Measurements from ENCODE around the gene KRTAP3-1. TPM values are rescaled to one million over a fixed set of nuclear protein-coding genes. Genes with fewer than 3 reads are reported as not detected.
A peak's percentile ranks its signal among the peaks of the same experiment; 100 is the strongest.

Gene KRTAP3-1
- polyA plus RNA-seq, 3 donors: not detected

DNA sequence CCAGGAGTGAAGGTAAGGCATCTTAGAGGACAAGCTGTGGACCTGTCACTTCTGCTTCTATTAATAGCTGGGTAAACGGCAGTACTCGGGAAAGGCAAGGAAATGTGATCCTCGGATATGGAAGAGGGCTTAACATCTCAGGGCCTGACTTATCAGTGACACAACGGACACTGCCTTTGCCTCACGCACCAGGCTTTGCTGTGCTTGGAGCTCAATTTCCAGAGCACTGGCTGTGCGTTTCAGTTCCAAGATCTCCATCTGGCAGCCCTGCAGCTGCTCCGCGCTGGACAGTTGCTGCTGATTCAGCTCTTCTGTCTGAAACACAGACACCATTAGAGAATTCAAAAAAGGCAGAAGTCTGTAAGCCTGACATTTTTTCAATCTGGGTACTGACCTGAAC is 28.3 kb downstream of the KRTAP3-1 start:
- DNase-seq (ENCODE audit: low read depth in 3 of 3, low spot score in 2 of 3): peak in 1 of 3 donors; percentile 10

DNA sequence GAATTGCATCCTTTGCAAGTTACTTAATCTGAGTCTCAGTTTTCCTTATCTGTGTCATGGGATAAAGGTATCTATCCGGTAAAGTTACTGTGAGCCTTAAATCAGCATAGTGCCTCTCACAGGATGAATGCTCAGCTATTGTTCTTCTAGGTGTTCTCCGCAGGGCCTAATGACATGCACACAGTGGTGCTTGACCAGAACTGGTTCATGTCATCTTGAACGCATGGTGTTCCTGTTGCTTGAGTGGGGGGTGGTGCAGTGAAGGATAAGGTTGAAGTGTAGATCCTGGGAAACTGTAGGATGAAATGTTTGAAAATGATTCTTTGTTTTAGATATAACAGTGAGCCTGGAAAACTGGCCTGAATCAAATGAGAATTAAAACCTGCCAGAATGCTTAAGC is 28.8 kb downstream of the KRTAP3-1 start:
- DNase-seq (ENCODE audit: low read depth in 3 of 3, low spot score in 2 of 3): no peak

DNA sequence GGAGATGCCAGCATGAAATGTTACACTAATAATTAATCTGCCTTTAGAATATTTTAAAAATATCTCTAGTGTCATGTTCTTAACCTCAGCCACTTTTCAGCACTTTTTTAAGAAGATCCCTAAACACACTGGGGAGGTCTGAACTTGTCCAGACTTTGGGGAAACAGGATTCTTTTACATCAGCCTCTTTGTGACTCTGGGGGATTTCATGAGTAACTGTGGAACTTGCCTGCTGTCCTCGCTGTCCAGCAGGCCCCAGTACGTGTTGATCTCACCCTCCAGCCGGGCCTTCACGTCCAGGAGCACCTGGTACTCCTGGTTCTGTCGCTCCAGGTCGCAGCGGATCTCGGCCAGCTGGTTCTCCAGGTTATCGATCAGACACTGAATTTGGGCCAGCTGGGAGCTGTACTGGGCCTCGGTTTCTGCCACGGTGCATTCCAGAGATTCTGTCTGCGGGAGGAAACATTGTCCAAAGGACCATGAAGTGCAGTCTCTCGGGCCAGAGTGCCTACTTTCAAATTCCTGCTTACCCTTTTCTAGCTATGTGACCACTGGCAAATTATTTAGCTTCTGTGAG is 30.3 kb downstream of the KRTAP3-1 start:
- no peak for DNase-seq (ENCODE audit: low read depth in 3 of 3, low spot score in 2 of 3)

DNA sequence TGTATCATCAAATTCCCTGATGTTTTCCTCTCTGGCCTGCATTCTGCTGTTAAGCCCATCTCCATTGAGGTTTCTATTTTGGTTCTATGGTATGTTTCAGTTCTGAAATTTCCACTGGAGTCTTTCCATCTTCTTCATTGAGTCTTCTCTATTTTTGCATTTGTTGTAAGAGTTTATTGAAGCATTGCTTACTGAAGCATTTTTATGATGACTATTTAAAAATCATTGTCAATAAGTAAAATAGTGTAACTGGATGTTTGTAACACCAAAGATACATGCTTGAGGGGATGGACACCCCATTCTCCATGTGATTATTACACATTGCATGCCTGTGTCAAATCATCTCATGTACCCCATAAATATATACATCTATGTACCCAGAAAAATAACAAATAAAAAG is 33.4 kb downstream of the KRTAP3-1 start:
- DNase-seq (ENCODE audit: low read depth in 3 of 3, low spot score in 2 of 3): no peak

DNA sequence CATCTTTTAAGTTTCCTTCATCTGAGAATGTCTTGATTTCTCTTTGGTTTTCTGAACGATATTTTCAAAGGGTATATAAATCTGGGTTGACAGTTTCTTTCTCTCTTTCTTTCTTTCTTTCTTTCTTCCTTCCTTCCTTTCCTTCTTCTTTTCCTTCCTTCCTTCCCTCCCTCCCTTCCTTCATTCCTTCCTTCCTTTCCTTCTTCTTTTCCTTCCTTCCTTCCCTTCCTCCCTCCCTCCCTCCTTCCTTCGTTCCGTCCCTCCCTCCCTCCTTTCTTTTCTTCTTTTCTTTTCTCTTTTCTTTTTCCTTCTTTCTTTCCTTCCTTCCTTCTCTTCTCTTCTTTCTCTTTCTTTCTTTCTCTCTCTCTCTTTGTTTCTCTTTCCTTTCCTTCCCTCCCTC is 34.6 kb downstream of the KRTAP3-1 start:
- no peak for DNase-seq (ENCODE audit: low read depth in 3 of 3, low spot score in 2 of 3)

DNA sequence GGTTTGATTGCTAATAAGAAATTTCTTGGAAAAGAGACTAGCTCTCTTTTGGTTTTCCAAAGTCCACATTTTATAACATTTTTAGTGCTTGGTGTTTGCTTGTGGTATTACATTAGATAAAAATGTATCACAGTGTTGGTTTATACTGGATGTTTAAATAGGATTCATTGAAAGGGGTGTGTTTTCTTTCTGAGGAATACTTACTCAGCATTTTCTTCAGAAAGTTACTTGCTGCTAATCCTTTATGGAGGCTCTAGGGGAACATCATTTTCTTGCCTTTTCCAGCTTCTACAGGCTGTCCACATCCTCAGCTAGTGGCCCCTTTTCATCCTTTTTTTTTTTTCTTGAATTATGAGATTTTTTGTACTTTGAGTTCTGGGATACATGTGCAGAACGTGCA is 41.3 kb downstream of the KRTAP3-1 start:
- DNase-seq (ENCODE audit: low read depth in 3 of 3, low spot score in 2 of 3): no peak

DNA sequence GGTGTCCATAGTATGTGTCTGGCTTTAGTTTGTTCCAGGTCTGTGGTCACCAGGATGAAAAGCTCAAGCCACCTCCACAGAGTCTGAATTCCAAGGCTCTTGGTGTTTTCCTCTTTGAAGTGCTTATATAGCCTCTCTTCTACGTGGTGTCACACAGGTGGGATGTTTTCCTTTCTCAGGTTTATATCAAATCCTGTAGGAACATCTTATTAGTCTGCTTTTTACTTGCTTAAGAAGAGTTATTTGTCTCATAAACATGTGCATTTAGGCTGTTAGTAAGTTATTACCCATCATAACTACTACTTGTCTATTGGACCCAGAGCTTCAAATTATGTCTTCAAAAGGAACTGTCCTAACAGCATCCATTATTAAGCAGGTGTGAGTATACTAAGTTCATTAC is 42.1 kb downstream of the KRTAP3-1 start, which contains the start of gene KRT39:
TSS of gene KRT39 (minus strand) at position 101 of the 400 bp plus-strand sequence. CDS start at position 9, 92 bp downstream.
- DNase-seq (ENCODE audit: low read depth in 3 of 3, low spot score in 2 of 3): no peak

DNA sequence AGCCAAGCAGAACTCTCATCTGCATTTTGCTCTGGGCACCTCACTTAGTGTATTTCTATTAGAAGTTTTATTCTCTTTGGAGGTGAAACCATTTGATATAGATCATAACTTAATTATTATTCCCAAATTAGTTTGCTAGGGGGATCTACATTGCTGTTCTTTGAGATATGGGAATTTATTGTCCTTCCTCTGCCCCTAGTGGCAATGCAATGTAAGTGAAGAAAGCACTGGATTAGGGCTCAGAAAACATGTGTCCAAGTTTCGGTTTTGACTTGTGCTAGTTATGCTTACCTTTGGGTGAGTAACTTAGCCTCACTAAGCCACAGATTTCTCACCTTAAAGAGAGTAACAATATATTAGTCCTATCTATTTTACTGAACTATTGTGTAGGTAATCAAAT is 45.1 kb downstream of the KRTAP3-1 start:
- no peak for DNase-seq (ENCODE audit: low read depth in 3 of 3, low spot score in 2 of 3)

DNA sequence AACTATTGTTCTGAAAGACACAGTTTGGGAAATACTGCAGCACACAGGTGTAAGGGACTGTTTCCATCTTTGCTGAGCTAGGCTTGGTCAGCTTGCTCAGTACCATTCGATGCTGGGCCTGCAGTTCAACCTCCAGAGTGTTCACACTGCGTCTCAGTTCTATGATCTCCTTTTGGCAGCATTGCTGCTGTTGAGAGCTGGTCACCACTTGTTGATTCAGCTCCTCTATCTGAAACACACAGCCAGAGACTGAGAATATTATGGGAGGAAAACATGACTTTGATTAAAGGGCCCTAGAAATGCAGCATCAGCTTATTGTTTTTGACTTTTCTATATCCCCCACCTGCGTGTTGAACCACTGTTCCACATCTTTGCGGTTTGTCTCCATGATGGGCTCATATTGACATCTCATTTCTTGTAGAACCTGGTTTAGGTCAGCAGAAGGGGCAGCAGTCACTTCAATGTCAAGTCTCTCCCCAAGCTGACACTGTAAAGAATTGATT is 46.8 kb downstream of the KRTAP3-1 start:
- DNase-seq (ENCODE audit: low read depth in 3 of 3, low spot score in 2 of 3): no peak

DNA sequence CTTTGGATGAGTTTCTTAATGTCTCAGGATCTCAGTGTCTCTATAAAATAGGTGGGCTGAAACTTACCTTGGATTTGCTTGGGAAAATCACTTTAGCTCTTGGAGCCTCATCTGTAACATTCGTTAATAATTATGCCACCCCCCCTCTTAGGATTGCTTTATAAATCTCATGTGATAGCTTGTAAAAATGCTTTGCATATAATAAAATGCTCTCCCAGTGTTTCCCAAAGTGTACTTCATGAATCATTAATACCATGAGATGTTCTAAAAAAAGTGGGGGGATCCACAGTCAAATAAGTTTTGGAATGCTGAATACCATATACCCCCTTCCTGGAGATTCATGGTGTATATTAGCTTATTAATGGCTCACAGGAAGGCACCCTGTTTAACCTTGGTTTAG is 47.3 kb downstream of the KRTAP3-1 start:
- no peak for DNase-seq (ENCODE audit: low read depth in 3 of 3, low spot score in 2 of 3)

DNA sequence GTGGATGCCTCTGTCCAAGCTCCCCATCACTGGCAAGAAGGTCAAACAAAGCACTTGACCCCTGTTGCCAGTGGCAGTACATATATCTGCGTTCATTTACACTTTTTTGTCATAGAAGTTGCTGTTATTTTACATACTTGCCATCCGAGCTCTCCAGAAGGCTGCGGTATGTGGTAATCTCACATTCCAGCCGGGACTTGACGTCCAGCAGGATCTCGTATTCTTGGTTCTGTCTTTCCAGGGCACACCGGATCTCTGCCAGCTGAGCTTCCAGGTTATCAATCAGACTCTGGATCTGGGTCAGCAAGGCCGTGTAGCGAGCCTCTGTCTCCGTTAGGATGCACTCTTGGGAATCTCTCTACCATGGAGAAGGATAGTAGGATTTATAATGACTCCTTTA is 48.8 kb downstream of the KRTAP3-1 start:
- no peak for DNase-seq (ENCODE audit: low read depth in 3 of 3, low spot score in 2 of 3)

Other genes with a start within 250 kb of the KRTAP3-1 start
- gene KRT26, start 236.9 kb downstream of the KRTAP3-1 start, polyA plus RNA-seq (ENCODE audit: insufficient read length in 3 of 3): not detected
- not detected for gene KRT27, start 226.6 kb downstream of the KRTAP3-1 start, polyA plus RNA-seq (ENCODE audit: insufficient read length in 3 of 3)
- gene KRT28, start 209.2 kb downstream of the KRTAP3-1 start, polyA plus RNA-seq (ENCODE audit: insufficient read length in 3 of 3): not detected
- 10 to 100 TPM; 33.0 to 44.7 (median 41.0) TPM for gene KRT10, start 186.5 kb downstream of the KRTAP3-1 start, polyA plus RNA-seq (ENCODE audit: insufficient read length in 3 of 3)
- gene KRT12, start 141.9 kb downstream of the KRTAP3-1 start, polyA plus RNA-seq (ENCODE audit: insufficient read length in 3 of 3): not detected
- under 1 TPM in 2 of 3 donors, not detected in 1; 0.17 to 0.37 TPM for gene KRT20, start 123.9 kb downstream of the KRTAP3-1 start, polyA plus RNA-seq (ENCODE audit: insufficient read length in 3 of 3)
- 1 to 10 TPM in 2 of 3 donors, under 1 TPM in 1; 0.45 to 2.2 (median 2.0) TPM for gene KRT23, start 71.5 kb downstream of the KRTAP3-1 start, polyA plus RNA-seq (ENCODE audit: insufficient read length in 3 of 3)
- not detected for gene KRT39, start 42.2 kb downstream of the KRTAP3-1 start, polyA plus RNA-seq (ENCODE audit: insufficient read length in 3 of 3)
- gene KRT40, start 24.8 kb downstream of the KRTAP3-1 start, polyA plus RNA-seq (ENCODE audit: insufficient read length in 3 of 3): not detected
- gene KRTAP3-3, start 15.0 kb downstream of the KRTAP3-1 start, polyA plus RNA-seq (ENCODE audit: insufficient read length in 3 of 3): not detected
- gene KRTAP3-2, start 9.2 kb downstream of the KRTAP3-1 start, polyA plus RNA-seq (ENCODE audit: insufficient read length in 3 of 3): not detected
- not detected for gene KRTAP1-5, start 18.1 kb upstream of the KRTAP3-1 start, polyA plus RNA-seq (ENCODE audit: insufficient read length in 3 of 3)
- not detected for gene KRTAP1-4, start 21.1 kb upstream of the KRTAP3-1 start, polyA plus RNA-seq (ENCODE audit: insufficient read length in 3 of 3)
- gene KRTAP1-3, start 25.7 kb upstream of the KRTAP3-1 start, polyA plus RNA-seq (ENCODE audit: insufficient read length in 3 of 3): not detected
- gene KRTAP1-1, start 32.3 kb upstream of the KRTAP3-1 start, polyA plus RNA-seq (ENCODE audit: insufficient read length in 3 of 3): not detected
- gene KRTAP2-1, start 38.2 kb upstream of the KRTAP3-1 start, polyA plus RNA-seq (ENCODE audit: insufficient read length in 3 of 3): not detected
- gene KRTAP2-2, start 46.1 kb upstream of the KRTAP3-1 start, polyA plus RNA-seq (ENCODE audit: insufficient read length in 3 of 3): not detected
- not detected for gene KRTAP2-3, start 51.0 kb upstream of the KRTAP3-1 start, polyA plus RNA-seq (ENCODE audit: insufficient read length in 3 of 3)
- not detected for gene KRTAP2-4, start 56.8 kb upstream of the KRTAP3-1 start, polyA plus RNA-seq (ENCODE audit: insufficient read length in 3 of 3)
- not detected for gene KRTAP4-7, start 75.0 kb upstream of the KRTAP3-1 start, polyA plus RNA-seq (ENCODE audit: insufficient read length in 3 of 3)
- not detected for gene KRTAP4-8, start 89.0 kb upstream of the KRTAP3-1 start, polyA plus RNA-seq (ENCODE audit: insufficient read length in 3 of 3)
- gene KRTAP4-16, start 93.1 kb upstream of the KRTAP3-1 start, polyA plus RNA-seq (ENCODE audit: insufficient read length in 3 of 3): not detected
- gene KRTAP4-9, start 96.3 kb upstream of the KRTAP3-1 start, polyA plus RNA-seq (ENCODE audit: insufficient read length in 3 of 3): not detected
- not detected for gene KRTAP4-11, start 109.2 kb upstream of the KRTAP3-1 start, polyA plus RNA-seq (ENCODE audit: insufficient read length in 3 of 3)
- not detected for gene KRTAP4-12, start 115.1 kb upstream of the KRTAP3-1 start, polyA plus RNA-seq (ENCODE audit: insufficient read length in 3 of 3)
- not detected for gene KRTAP4-6, start 131.4 kb upstream of the KRTAP3-1 start, polyA plus RNA-seq (ENCODE audit: insufficient read length in 3 of 3)
- not detected for gene KRTAP4-5, start 140.7 kb upstream of the KRTAP3-1 start, polyA plus RNA-seq (ENCODE audit: insufficient read length in 3 of 3)
- gene KRTAP4-4, start 151.6 kb upstream of the KRTAP3-1 start, polyA plus RNA-seq (ENCODE audit: insufficient read length in 3 of 3): not detected
- not detected for gene KRTAP4-3, start 159.1 kb upstream of the KRTAP3-1 start, polyA plus RNA-seq (ENCODE audit: insufficient read length in 3 of 3)
- not detected for gene KRTAP4-2, start 169.1 kb upstream of the KRTAP3-1 start, polyA plus RNA-seq (ENCODE audit: insufficient read length in 3 of 3)
- not detected for gene KRTAP4-1, start 175.8 kb upstream of the KRTAP3-1 start, polyA plus RNA-seq (ENCODE audit: insufficient read length in 3 of 3)
- gene KRTAP9-1, start 180.8 kb upstream of the KRTAP3-1 start, polyA plus RNA-seq (ENCODE audit: insufficient read length in 3 of 3): not detected
- gene KRTAP9-2, start 217.5 kb upstream of the KRTAP3-1 start, polyA plus RNA-seq (ENCODE audit: insufficient read length in 3 of 3): not detected
- gene KRTAP9-3, start 223.3 kb upstream of the KRTAP3-1 start, polyA plus RNA-seq (ENCODE audit: insufficient read length in 3 of 3): not detected
- not detected for gene KRTAP9-8, start 228.9 kb upstream of the KRTAP3-1 start, polyA plus RNA-seq (ENCODE audit: insufficient read length in 3 of 3)
- not detected for gene KRTAP9-4, start 240.6 kb upstream of the KRTAP3-1 start, polyA plus RNA-seq (ENCODE audit: insufficient read length in 3 of 3)
- gene KRTAP9-9, start 246.3 kb upstream of the KRTAP3-1 start, polyA plus RNA-seq (ENCODE audit: insufficient read length in 3 of 3): not detected

Measured in right renal cortex interstitium (tissue), 3 donors.